GM12872 (cell line): ENCODE data around the gene PTPRN2.

ENCODE experiments used
- TF ChIP-seq, protein P1 (sequence below): IDR thresholded peaks from 3 replicates; pipeline ENCODE4 v1.5.1; 2011; ENCODE audit warnings: low read depth, mild to moderate bottlenecking, low read length, moderate library complexity; ENCODE audit not compliant: insufficient read depth

The PTPRN2 gene

DNA sequence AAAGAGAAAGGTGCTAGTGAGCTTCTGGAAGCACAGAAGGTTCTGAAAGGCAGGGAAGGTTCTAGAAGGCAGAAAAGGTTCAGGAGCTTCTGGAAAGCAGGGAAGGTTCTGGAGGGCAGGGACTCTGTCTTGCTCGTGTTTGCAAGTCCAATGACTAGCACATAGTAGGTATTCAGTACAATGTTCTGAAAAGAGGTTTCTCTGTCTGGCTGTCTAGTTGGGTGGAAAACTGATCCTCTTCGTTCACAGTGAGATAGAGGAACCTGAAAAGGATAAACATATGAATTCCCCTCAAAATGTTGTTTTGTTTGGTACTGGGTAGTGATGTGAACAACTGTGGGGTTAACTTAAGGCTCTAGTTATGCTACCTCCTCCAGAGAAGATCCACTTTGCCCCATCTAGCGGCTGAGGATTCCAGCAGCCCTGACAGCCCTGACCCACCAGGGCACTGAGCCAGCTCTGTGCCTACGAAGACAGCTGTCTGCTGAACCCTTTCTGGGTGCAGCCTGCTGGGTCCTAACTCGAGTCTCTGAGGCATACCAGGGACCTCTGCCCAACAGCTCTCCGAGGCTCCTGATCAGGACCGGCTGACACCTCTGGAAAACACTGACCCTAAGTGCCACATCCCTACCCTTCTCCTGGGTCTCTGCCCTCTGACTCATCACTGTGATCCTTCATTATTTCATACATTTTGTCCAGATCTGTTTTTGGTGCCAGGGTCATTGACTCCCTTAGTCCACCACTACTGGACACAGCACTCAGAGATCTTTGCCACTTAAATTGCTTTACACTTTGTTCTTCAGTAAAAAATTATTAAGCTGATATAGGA is 15.4 kb downstream of the PTPRN2 start:
- TF ChIP-seq, protein P1, sequence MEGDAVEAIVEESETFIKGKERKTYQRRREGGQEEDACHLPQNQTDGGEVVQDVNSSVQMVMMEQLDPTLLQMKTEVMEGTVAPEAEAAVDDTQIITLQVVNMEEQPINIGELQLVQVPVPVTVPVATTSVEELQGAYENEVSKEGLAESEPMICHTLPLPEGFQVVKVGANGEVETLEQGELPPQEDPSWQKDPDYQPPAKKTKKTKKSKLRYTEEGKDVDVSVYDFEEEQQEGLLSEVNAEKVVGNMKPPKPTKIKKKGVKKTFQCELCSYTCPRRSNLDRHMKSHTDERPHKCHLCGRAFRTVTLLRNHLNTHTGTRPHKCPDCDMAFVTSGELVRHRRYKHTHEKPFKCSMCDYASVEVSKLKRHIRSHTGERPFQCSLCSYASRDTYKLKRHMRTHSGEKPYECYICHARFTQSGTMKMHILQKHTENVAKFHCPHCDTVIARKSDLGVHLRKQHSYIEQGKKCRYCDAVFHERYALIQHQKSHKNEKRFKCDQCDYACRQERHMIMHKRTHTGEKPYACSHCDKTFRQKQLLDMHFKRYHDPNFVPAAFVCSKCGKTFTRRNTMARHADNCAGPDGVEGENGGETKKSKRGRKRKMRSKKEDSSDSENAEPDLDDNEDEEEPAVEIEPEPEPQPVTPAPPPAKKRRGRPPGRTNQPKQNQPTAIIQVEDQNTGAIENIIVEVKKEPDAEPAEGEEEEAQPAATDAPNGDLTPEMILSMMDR: 0 out of 3 replicates have a peak, but pooled peaks have one; percentile 16

DNA sequence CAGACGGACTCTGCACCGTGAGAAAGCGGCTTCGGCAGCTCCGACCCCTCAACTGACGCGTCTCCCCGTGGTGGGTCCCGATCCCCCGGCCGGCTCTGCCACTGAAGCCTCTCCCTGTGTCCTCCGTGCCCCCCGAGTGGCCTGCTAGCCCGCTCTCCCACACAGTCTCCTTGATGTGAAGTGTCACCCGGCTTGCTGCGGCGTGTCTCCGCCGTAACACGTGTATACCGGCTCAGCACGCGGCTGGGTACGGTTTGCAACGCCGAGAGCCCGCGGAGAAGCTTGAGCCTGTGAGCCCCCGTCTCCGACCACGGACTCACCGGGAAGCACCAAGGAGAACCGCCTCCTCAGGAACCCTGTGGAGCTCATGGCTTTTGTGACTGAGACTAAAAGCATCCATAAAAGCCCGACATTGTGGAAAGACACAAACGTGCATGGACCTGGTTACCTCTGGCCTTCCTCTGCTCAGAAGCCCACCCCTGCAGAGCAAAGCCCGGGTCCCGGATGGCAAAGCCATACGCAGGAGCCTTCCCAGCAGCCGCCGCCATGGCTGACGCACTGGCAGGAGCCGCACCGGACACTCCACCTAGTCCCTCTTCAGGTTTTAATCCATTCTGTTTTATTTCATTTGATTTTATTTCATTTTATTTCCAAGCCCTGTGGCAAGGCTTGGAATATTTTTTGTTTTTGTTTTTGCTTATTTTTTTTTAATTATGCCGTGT is 17.0 kb downstream of the PTPRN2 start:
- TF ChIP-seq, protein P1: no peak

DNA sequence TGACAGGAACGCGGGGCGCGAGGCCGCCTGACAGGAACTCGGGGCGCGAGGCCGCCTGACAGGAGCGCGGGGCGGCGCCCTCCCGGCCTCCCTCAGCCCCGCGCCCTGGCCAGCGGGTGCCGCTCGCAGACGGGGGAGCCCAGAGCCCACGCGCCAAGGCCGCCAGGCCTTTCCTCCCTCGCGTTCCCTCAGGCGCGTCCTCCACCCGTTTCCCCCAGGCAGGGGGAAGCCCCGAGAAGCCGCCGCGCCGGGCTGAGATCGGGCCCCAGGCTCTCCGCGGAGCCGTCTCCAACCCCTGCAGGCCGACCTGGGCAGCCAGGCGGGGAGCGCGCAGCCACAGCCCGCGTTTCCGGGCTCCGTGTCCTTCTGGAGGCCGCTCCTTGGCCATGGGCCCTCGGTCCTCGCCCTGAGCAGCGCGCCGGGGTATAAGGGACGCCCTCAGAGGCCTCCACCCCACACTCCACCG is 17.7 kb downstream of the PTPRN2 start:
- TF ChIP-seq, protein P1: no peak

DNA sequence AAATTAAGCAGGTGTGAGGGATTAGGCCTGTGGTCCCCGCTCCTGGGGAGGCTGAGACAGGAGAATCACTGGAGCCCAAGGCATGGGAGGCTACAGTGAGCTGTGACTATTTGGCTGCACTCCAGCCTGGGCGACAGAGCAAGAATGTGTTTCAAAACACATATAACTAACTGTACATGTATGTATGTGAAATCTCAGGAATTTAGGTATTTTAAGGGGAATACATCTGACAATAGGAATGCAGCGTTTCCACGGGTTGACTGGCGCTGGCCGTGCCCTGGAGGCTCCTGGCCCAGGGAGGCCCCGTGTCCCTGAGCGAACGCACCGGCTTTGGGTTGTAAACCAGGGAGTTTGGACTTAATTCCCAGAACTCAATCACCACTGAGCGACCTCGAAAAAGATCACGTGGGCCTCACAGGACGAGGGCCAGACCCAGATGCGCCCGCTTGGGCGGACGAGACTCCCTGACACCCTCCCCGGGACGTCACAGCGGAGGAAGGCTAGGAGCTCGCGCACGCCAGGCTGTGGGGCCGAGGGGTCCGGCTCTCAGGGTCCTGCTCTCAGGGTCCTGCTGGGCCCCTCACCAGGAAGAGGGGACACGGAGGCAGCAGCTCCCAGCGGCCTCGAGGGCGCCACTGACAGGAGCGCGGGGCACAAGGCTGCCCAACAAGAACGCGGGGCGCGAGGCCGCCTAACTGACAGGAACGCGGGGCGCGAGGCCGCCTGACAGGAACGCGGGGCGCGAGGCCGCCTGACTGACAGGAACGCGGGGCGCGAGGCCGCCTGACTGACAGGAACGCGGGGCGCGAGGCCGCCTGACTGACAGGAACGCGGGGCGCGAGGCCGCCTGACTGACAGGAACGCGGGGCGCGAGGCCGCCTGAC is 18.4 kb downstream of the PTPRN2 start:
- TF ChIP-seq, protein P1: no peak

DNA sequence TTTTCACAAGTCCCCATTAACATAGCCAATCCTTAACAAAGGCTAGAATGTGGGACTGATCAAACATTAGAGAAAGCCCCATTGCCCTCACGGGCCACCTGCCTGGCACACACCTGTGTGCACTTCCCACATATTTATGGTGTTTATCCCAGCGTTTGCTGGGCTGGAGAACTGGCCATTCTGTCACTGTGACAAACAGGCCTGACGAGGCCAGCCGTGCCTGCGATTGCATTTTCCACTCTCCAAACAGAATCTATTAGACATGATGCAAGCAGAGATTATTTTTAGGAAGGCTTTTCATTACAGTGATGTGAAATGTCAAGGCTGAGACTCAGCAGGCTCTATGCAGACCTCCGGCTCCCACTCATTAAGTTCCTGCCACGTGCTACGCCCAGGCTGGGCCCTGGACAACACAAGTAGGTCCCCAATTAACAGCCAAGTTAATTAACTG is 20.4 kb downstream of the PTPRN2 start:
- TF ChIP-seq, protein P1: no peak

DNA sequence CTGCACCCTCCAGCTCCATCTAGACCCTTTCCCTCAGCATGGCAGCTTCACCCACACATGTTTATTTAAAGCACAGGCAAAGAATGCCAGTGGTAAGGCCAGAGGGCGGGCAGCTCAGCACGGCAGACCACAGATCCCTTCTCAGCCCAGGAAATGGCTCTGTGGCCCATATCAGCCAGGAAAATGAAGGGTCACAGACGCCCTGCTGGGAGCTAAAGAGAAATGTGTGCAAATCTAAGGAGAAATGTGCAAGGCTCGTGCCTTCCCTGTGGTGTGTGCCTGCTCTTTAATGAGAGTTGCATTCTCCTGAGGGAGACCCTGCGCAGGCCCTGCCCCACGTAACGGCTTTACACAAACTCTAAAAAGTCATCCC is 23.0 kb downstream of the PTPRN2 start:
- TF ChIP-seq, protein P1: no peak
